Measurements from ENCODE around the gene MRPS22.
"Not testable (repeated sequence)": the region's sequence is repeated elsewhere in the genome, so short reads cannot be mapped to it uniquely, and the experiment has no call there.

DNA sequence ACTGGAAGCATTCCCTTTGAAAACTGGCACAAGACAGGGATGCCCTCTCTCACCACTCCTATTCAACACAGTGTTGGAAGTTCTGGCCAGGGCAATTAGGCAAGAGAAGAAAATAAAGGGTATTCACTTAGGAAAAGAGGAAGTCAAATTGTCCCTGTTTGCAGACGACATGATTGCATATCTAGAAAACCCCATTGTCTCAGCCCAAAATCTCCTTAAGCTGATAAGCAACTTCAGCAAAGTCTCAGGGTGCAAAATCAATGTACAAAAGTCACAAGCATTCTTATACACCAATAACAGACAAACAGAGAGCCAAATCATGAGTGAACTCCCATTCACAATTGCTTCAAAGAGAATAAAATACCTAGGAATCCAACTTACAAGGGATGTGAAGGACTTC is 9.1 kb upstream of the MRPS22 start:
- not testable (repeated sequence) for TF ChIP-seq POLR2A (IDR thresholded peaks at IDR 0.05)
- TF ChIP-seq, protein P1, sequence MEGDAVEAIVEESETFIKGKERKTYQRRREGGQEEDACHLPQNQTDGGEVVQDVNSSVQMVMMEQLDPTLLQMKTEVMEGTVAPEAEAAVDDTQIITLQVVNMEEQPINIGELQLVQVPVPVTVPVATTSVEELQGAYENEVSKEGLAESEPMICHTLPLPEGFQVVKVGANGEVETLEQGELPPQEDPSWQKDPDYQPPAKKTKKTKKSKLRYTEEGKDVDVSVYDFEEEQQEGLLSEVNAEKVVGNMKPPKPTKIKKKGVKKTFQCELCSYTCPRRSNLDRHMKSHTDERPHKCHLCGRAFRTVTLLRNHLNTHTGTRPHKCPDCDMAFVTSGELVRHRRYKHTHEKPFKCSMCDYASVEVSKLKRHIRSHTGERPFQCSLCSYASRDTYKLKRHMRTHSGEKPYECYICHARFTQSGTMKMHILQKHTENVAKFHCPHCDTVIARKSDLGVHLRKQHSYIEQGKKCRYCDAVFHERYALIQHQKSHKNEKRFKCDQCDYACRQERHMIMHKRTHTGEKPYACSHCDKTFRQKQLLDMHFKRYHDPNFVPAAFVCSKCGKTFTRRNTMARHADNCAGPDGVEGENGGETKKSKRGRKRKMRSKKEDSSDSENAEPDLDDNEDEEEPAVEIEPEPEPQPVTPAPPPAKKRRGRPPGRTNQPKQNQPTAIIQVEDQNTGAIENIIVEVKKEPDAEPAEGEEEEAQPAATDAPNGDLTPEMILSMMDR (IDR thresholded peaks at IDR 0.05): not testable (repeated sequence)
